Testis (tissue), 2 donors: Measurements from ENCODE around the gene AQP10.
"Not testable (repeated sequence)": the region's sequence is repeated elsewhere in the genome, so short reads cannot be mapped to it uniquely, and the experiment has no call there.

Experiments
- CTCF ChIP-seq, 3 experiments: fragments of 450-650 bp in 2 of 3; fragments of 200-600 bp in 1 of 3; sonication (generic) in 1 of 3; IDR thresholded peaks; one replicate each; pipeline ENCODE4 v1.5.1; 2016 to 2019; ENCODE audit warnings: antibody characterized with exemption in 3 of 3, mild to moderate bottlenecking in 2 of 3, moderate library complexity in 1 of 3
- POLR2A ChIP-seq: fragments of 450-650 bp; IDR thresholded peaks from one replicate; pipeline ENCODE4 v1.6.1; 2017; ENCODE audit warnings: antibody characterized with exemption, mild to moderate bottlenecking, moderate library complexity

- not testable (repeated sequence) for TF ChIP-seq POLR2A; CTCF (IDR thresholded peaks at IDR 0.05)
Observed at GRCh38 chr1:154309136-154309535, 11.8 kb upstream of the AQP10 start.
